ENCODE data around the gene ZNF335. TPM values are rescaled to one million over a fixed set of nuclear protein-coding genes. Genes with fewer than 3 reads are reported as not detected.

Gene ZNF335
- total RNA-seq, 1 donor from 2014 or later: 28.5 TPM

- H3K27ac Mint-ChIP-seq: no peak overlapping the region
- TF ChIP-seq CTCF (IDR thresholded peaks at IDR 0.05; ENCODE audit: unreplicated experiment): no peak
- no peak for DNase-seq (ENCODE audit: low spot score, unreplicated experiment)
- no peaks in the 10 kb centered on the region for H3K9me3 Mint-ChIP-seq (ENCODE audit: low read depth)
- H3K36me3 Mint-ChIP-seq (ENCODE audit: insufficient read depth): no peaks in the 10 kb centered on the region
- peaks cover 4% of the 10 kb centered on the region for H3K27me3 Mint-ChIP-seq
- H3K4me3 Mint-ChIP-seq (ENCODE audit: low read depth): no peak overlapping the region
- H3K4me1 Mint-ChIP-seq (ENCODE audit: low read depth): no peaks in the 10 kb centered on the region
Observed at GRCh38 chr20:45985573-45985972, 13.6 kb upstream of the ZNF335 start.

- no peak overlapping the region for H3K27ac Mint-ChIP-seq
- TF ChIP-seq CTCF (IDR thresholded peaks at IDR 0.05; ENCODE audit: unreplicated experiment): no peak
- no peak for DNase-seq (ENCODE audit: low spot score, unreplicated experiment)
Observed at GRCh38 chr20:45983279-45983743, 11.3 kb upstream of the ZNF335 start.

GRCh38 chr20:45981261-45981660 is 9.3 kb upstream of the ZNF335 start:
- H3K4me3 Mint-ChIP-seq (ENCODE audit: low read depth): no peak overlapping the region
- no peaks in the 10 kb centered on the region for H3K27me3 Mint-ChIP-seq
- no peak overlapping the region for H3K27ac Mint-ChIP-seq
- H3K36me3 Mint-ChIP-seq (ENCODE audit: insufficient read depth): no peaks in the 10 kb centered on the region
- no peaks in the 10 kb centered on the region for H3K4me1 Mint-ChIP-seq (ENCODE audit: low read depth)
- no peak for DNase-seq (ENCODE audit: low spot score, unreplicated experiment)
- no peak for TF ChIP-seq CTCF (IDR thresholded peaks at IDR 0.05; ENCODE audit: unreplicated experiment)
- no peaks in the 10 kb centered on the region for H3K9me3 Mint-ChIP-seq (ENCODE audit: low read depth)

More at GRCh38 chr20:45983279-45983743, 11.3 kb upstream of the ZNF335 start:
- H3K4me3 Mint-ChIP-seq (ENCODE audit: low read depth): no peak overlapping the region
- H3K36me3 Mint-ChIP-seq (ENCODE audit: insufficient read depth): no peaks in the 10 kb centered on the region
- H3K4me1 Mint-ChIP-seq (ENCODE audit: low read depth): no peaks in the 10 kb centered on the region
- no peaks in the 10 kb centered on the region for H3K9me3 Mint-ChIP-seq (ENCODE audit: low read depth)
- peaks cover 4% of the 10 kb centered on the region for H3K27me3 Mint-ChIP-seq

- Mint-ChIP-seq H3K27me3 (peaks cover 4% of the 10 kb centered on the region), H3K27ac (no peak overlapping the region), H3K4me3 (ENCODE audit: low read depth) (no peak overlapping the region), H3K9me3 (ENCODE audit: low read depth) (no peaks in the 10 kb centered on the region), H3K4me1 (ENCODE audit: low read depth) (peaks cover 3% of the 10 kb centered on the region), H3K36me3 (ENCODE audit: insufficient read depth) (no peaks in the 10 kb centered on the region)
- TF ChIP-seq CTCF (IDR thresholded peaks at IDR 0.05; ENCODE audit: unreplicated experiment): no peak
- DNase-seq (ENCODE audit: low spot score, unreplicated experiment): no peak
Observed at GRCh38 chr20:45976086-45976485, 4.1 kb upstream of the ZNF335 start.

GRCh38 chr20:45975686-45976085 is 3.7 kb upstream of the ZNF335 start:
- no peak for DNase-seq (ENCODE audit: low spot score, unreplicated experiment)
- peaks cover 4% of the 10 kb centered on the region for H3K27me3 Mint-ChIP-seq
- TF ChIP-seq CTCF (IDR thresholded peaks at IDR 0.05; ENCODE audit: unreplicated experiment): no peak

More at GRCh38 chr20:45975686-45976085, 3.7 kb upstream of the ZNF335 start:
- H3K4me3 Mint-ChIP-seq (ENCODE audit: low read depth): no peak overlapping the region
- H3K27ac Mint-ChIP-seq: no peak overlapping the region
- H3K36me3 Mint-ChIP-seq (ENCODE audit: insufficient read depth): no peaks in the 10 kb centered on the region
- no peaks in the 10 kb centered on the region for H3K9me3 Mint-ChIP-seq (ENCODE audit: low read depth)
- peaks cover 5% of the 10 kb centered on the region for H3K4me1 Mint-ChIP-seq (ENCODE audit: low read depth)

All from progenitor cell of endocrine pancreas (in vitro differentiated cells).